PFSK-1 (cell line): ENCODE data around the gene VWF. TPM values are rescaled to one million over a fixed set of nuclear protein-coding genes. Genes with fewer than 3 reads are reported as not detected.

Experiments used
- FOXP2 ChIP-seq: optimal IDR thresholded peaks from 2 replicates; pipeline ENCODE3; 2011; ENCODE audit warnings: borderline replicate concordance, control low read depth, inconsistent platforms; ENCODE audit not compliant: insufficient read depth; ENCODE audit errors: extremely low read length, extremely low read depth
- POLR2AphosphoS5 ChIP-seq: IDR thresholded peaks from 2 replicates; pipeline ENCODE4 v1.6.1; 2012; ENCODE audit warnings: low read depth, mild to moderate bottlenecking, control low read depth, low read length, moderate library complexity
- REST ChIP-seq, 2 experiments: IDR thresholded peaks; 2 replicates each; pipeline versions ENCODE4 v1.6.1 to v1.8.0; 2011 to 2012; ENCODE audit warnings: low read depth in 2 of 2, low read length in 2 of 2, control low read depth in 1 of 2, inconsistent platforms in 1 of 2, mild to moderate bottlenecking in 1 of 2, moderate library complexity in 1 of 2; ENCODE audit not compliant: insufficient read depth in 1 of 2
- SIN3A ChIP-seq: IDR thresholded peaks from 2 replicates; pipeline ENCODE4 v1.6.1; 2012; ENCODE audit warnings: mild to moderate bottlenecking, low read length, moderate library complexity, borderline replicate concordance; ENCODE audit not compliant: insufficient read depth
- TAF1 ChIP-seq: IDR thresholded peaks from 2 replicates; pipeline ENCODE4 v1.6.1; 2012; ENCODE audit warnings: low read length, control low read depth, borderline replicate concordance; ENCODE audit not compliant: insufficient read depth
- polyA plus RNA-seq: library from polyadenylated mRNA; unstranded; fragments of >200 nt; gene quantifications from one replicate; pipeline ENCODE4 v1.2.1, GENCODE V29; 2012; ENCODE audit warnings: low read depth, missing spikeins; ENCODE audit not compliant: insufficient read length

VWF gene
- polyA plus RNA-seq: 0.46 TPM

GRCh38 chr12:6124411-6125309 is at the start of gene VWF:
Gene VWF (minus strand): TSS chr12:6124670. CDS start chr12:6123196, 1,474 bp downstream.
- TF ChIP-seq REST (IDR thresholded peaks at IDR 0.05; ENCODE audit: insufficient read depth in 1 of 2, low read depth in 2 of 2, low read length in 2 of 2) (no peak), FOXP2 (no peak), TAF1 (no peak), POLR2AphosphoS5 (no peak), SIN3A (no peak)

- TF ChIP-seq REST (IDR thresholded peaks at IDR 0.05; ENCODE audit: insufficient read depth in 1 of 2, low read depth in 2 of 2, low read length in 2 of 2): no peak
- TF ChIP-seq TAF1: no peak
Measured at GRCh38 chr12:6172862-6173261, 48.4 kb upstream of the VWF start.

GRCh38 chr12:6172086-6172485 is 47.6 kb upstream of the VWF start:
- no peak for TF ChIP-seq SIN3A
- no peak for TF ChIP-seq REST (IDR thresholded peaks at IDR 0.05; ENCODE audit: insufficient read depth in 1 of 2, low read depth in 2 of 2, low read length in 2 of 2)
- no peak for TF ChIP-seq FOXP2
- TF ChIP-seq POLR2AphosphoS5: no peak
- TF ChIP-seq TAF1: no peak

GRCh38 chr12:6171409-6172015 is 47.0 kb upstream of the VWF start:
- TF ChIP-seq SIN3A: no peak
- no peak for TF ChIP-seq TAF1
- TF ChIP-seq FOXP2: no peak
- no peak for TF ChIP-seq POLR2AphosphoS5
- TF ChIP-seq REST (IDR thresholded peaks at IDR 0.05; ENCODE audit: insufficient read depth in 1 of 2, low read depth in 2 of 2, low read length in 2 of 2): no peak
